ENCODE results near the gene HOXA13.

Gene HOXA13

GRCh38 chr7:27235387-27236311 lies 35.8 kb upstream of the HOXA13 start:
- DNase-seq, result peak; percentile 76

GRCh38 chr7:27229448-27229847 lies 29.6 kb upstream of the HOXA13 start:
- DNase-seq, result no peak

GRCh38 chr7:27224983-27225934 lies 25.4 kb upstream of the HOXA13 start:
- DNase-seq, result peak; percentile 70

GRCh38 chr7:27223941-27224575 lies 24.2 kb upstream of the HOXA13 start:
- no peak for DNase-seq

GRCh38 chr7:27221201-27221797 lies 21.4 kb upstream of the HOXA13 start:
- DNase-seq, result no peak

- no peak for DNase-seq
These were observed 20.6 kb upstream of the HOXA13 start for GRCh38 chr7:27220440-27220955.

- DNase-seq, result no peak
These were observed 19.9 kb upstream of the HOXA13 start for GRCh38 chr7:27219821-27220220.

GRCh38 chr7:27217951-27218350 lies 18.1 kb upstream of the HOXA13 start:
- no peak for DNase-seq

GRCh38 chr7:27215356-27215755 lies 15.5 kb upstream of the HOXA13 start:
- peak; percentile 68 for DNase-seq

- no peak for DNase-seq
These were observed 14.5 kb upstream of the HOXA13 start for GRCh38 chr7:27214239-27214950.

GRCh38 chr7:27213433-27214238 lies 13.7 kb upstream of the HOXA13 start:
- DNase-seq, result no peak

- DNase-seq, result no peak
These were observed 12.9 kb upstream of the HOXA13 start for GRCh38 chr7:27212497-27213432.

- no peak for DNase-seq
These were observed 11.9 kb upstream of the HOXA13 start for GRCh38 chr7:27211764-27212204.

GRCh38 chr7:27211084-27211446 lies 11.2 kb upstream of the HOXA13 start:
- DNase-seq, result no peak

GRCh38 chr7:27210441-27211083 lies 10.7 kb upstream of the HOXA13 start:
- peak; percentile 60 for DNase-seq

GRCh38 chr7:27209933-27210440 lies 10.1 kb upstream of the HOXA13 start:
- peak; percentile 57 for DNase-seq

- no peak for DNase-seq
These were observed 9.1 kb upstream of the HOXA13 start for GRCh38 chr7:27208998-27209397.

GRCh38 chr7:27207348-27207985 lies 7.6 kb upstream of the HOXA13 start:
- no peak for DNase-seq

Measured in NCI-H82 (cell line).